GM12872 (cell line): Measurements from ENCODE around the gene LRRC43.

Experiments
- TF ChIP-seq, protein P1 (sequence below): IDR thresholded peaks from 3 replicates; pipeline ENCODE4 v1.5.1; 2011; ENCODE audit warnings: low read depth, mild to moderate bottlenecking, low read length, moderate library complexity; ENCODE audit not compliant: insufficient read depth

Gene LRRC43

GRCh38 chr12:122138616-122139015, 44.3 kb upstream of the LRRC43 start:
- TF ChIP-seq, protein P1, sequence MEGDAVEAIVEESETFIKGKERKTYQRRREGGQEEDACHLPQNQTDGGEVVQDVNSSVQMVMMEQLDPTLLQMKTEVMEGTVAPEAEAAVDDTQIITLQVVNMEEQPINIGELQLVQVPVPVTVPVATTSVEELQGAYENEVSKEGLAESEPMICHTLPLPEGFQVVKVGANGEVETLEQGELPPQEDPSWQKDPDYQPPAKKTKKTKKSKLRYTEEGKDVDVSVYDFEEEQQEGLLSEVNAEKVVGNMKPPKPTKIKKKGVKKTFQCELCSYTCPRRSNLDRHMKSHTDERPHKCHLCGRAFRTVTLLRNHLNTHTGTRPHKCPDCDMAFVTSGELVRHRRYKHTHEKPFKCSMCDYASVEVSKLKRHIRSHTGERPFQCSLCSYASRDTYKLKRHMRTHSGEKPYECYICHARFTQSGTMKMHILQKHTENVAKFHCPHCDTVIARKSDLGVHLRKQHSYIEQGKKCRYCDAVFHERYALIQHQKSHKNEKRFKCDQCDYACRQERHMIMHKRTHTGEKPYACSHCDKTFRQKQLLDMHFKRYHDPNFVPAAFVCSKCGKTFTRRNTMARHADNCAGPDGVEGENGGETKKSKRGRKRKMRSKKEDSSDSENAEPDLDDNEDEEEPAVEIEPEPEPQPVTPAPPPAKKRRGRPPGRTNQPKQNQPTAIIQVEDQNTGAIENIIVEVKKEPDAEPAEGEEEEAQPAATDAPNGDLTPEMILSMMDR, result no peak

- TF ChIP-seq, protein P1, result no peak
Observed at GRCh38 chr12:122139266-122139665, 43.7 kb upstream of the LRRC43 start.

DNA sequence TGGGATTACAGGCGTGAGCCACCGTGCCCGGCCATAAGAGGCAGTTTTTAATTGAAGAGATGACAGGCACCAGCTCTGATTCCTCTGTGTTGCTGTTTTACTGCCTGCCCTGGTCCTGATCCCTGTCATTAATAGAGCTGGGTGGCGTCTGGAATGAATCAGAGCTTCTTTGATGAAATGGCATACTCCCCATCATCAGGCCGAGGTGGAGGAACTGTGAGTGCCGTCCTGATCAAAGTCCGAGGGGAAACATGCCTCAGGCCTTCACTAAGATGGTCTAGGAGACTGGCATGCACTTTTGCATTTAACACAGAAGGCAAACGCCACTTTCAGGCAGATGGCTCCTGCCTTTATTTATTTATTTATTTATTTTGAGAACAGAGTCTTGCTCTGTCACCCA, 43.0 kb upstream of the LRRC43 start:
- TF ChIP-seq, protein P1, result no peak

DNA sequence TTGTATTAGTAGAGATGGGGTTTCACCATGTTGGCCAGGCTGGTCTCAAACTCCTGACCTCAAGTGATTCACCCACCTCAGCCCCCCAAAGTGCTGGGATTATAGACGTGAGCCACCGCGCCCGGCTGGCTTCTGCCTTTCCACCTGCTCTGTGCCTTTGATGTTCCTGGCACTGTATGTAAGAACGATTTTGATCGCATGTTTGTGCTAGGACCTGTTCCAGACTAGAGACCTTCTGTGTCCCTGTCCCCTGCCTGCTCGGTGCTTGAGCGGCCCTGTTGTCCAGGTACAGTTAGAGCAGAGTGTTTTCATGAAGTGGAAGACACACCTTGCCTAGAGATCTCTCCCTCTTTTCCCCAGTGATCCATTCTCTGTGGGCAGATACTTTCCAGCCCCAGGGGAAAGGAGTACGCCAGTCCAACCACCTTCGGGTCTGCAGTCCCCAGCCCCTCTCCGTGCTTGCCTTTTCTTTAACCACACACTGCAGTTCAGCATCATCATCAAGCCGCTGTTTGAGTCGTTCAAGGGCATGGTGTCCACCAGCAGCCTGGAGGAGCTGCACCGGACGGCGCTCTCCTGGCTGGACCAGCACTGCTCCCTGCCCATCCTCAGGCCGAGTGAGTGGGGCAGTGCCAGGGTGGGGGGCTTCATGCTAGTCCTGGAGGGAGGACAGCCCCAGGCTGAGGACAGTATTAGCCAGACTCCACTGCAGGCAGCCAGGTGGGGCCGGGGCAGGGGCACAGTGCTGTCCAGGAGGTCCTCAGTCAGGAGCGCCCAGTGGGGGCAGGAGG, 42.3 kb upstream of the LRRC43 start:
- TF ChIP-seq, protein P1, result no peak

DNA sequence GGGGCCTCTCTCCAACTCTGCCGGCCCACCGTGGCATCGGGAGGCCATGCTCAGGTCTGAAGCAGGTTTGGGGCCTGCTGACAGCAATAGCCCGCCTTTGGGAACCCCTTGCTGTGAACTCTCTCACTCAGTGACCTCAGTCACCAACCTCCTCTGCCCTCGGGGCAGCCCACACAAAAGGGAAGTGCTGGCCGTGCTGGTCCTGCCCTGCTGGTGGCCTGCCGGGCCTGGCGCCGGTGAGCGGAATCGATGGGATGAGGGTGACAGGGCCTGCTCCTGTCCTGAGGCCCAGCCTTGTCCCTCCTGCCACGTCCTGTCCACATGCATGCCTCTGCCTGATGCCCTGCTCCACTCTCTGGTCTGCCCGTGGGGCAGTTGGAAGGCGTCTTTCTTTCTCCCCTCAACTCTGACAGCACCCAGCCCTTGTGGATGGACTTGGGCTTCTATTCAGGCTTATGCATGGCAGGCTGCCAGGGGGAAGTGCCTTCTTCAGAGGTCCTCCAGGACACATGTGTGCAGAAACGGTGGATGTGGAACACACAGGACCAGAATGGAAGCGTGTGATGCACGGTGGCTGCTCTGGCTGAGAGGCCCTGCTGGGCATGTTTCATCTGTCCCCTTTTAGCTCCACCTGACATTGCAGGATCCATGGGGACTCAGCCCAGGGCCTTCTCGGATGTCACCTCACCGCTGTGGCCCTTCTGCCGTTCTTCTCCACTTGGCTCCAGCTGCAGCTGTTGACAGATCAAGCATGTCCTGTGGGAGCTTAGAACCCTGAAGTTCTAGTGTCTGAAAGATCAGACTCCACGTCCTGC, 40.8 kb upstream of the LRRC43 start:
- TF ChIP-seq, protein P1, result no peak

DNA sequence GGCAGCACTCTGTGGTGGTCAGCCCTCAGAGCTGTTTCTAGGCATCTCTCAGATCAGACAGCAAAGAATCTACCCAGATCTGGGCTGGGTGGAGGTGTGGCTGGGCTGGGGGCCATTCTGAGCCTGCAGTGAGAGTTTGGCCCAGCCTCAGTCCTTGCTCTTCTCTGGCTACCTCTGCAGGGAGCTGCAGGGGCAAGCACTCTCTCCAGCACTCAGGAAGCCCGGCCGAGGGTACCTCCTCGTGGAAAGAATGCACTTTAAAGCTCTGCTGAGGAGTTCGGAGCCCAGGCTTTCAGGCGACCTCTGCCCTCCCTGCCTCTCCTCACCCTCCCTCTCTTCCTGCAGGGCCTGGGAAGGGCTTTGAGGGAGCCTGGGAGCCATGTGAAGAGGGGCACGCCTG, 40.1 kb upstream of the LRRC43 start:
- TF ChIP-seq, protein P1, result no peak

- TF ChIP-seq, protein P1, result no peak
Observed at GRCh38 chr12:122144885-122145284, 38.0 kb upstream of the LRRC43 start.
